ENCODE measurements around the gene ZNF330.
"Not testable (repeated sequence)": the region's sequence is repeated elsewhere in the genome, so short reads cannot be mapped to it uniquely, and the experiment has no call there.

ZNF330 gene

DNA sequence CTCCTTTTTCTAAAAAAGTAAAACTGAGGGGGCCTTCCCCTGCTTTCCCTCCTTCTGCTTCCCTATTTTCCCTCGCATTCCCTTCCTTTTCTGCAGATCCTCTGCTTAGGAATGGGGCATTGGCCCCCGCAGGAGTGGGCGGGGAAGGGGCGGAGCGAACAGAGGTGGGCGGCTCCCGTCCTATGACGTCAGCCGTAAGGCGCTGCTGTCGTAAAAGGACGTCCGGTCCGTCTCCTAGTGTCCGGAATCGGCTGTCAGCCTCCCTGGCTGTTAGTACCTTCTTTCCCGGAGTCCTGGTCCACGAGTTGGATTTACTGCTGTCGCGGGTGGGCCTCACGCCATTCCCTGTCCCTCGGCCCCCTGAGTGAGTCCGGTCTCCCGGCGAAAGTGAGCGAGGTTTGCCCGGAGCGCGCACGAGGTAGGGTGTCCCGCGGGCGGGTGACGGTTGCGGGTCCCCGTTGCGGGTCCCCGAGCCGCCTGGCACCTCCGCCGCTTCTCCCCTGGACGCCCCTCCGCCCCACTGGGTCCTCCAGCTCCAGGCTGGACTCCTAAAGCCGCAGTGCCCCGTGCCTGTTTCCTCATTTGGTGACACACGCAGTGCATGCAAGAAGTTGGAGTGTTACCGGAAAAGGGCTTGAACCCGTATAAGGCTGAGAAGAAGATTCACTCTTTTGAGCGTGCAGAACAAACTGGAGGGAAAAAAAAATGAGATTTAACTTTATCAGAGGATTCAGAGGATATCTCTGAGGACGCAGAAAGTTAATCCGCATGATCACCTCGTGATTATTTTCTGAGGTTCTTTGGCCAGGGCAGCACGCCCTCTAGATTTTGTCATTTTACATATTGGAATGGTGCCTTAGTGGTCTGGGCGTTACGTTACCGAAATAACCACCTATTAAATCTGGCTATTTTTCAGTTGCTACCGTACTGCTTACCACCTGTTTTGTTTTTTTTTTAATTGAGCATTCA is at the start of gene ZNF330:
Gene ZNF330 (plus strand): TSS at position 205 of the 969 bp plus-strand sequence. CDS start 1,477 bp downstream, outside the sequence.
- FAIRE-seq (peak; percentile 96), DNase-seq (ENCODE audit: extremely low spot score, insufficient read length, low read depth) (peak; percentile 77)

DNA sequence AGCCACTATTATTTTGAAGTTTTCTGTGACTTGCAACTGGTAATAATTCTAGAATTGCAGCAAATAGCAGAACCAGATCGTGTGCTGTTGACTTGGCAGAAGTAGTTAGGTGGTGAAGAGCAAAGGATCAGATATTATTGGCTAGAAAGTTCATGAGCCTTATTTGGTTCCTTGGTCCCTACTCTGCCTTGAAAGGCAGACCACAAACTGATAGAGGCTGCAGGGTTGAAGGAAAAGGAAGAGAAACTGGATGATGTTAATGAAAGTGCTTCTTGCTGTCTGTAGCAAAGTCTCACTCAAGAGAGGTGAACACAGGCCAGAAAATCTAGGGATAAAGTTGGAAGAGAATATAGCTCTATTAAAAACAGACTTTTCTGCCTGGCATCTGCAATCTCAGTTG is 46.2 kb upstream of the ZNF330 start:
- DNase-seq (ENCODE audit: extremely low spot score, insufficient read length, low read depth) (no peak), FAIRE-seq (no peak)

DNA sequence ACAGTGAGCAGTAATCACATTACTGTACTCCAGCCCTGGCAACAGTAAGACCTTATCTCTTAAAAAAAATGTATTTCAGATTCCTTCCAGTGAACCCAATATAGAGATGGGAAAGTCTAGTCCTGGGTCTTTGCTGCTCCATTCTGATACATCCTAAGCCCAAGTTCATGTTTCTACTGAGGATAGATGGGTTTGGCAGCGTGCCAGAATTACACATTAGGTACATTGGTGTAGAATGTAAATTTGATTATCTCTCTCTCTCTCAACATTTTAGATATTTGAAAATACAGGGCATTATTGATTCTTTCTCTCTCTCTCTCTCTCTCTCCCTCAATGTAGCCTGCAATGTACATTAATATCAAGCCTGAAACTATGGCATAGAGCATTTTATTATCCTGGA is 43.5 kb upstream of the ZNF330 start:
- FAIRE-seq (no peak), DNase-seq (ENCODE audit: extremely low spot score, insufficient read length, low read depth) (no peak)

DNA sequence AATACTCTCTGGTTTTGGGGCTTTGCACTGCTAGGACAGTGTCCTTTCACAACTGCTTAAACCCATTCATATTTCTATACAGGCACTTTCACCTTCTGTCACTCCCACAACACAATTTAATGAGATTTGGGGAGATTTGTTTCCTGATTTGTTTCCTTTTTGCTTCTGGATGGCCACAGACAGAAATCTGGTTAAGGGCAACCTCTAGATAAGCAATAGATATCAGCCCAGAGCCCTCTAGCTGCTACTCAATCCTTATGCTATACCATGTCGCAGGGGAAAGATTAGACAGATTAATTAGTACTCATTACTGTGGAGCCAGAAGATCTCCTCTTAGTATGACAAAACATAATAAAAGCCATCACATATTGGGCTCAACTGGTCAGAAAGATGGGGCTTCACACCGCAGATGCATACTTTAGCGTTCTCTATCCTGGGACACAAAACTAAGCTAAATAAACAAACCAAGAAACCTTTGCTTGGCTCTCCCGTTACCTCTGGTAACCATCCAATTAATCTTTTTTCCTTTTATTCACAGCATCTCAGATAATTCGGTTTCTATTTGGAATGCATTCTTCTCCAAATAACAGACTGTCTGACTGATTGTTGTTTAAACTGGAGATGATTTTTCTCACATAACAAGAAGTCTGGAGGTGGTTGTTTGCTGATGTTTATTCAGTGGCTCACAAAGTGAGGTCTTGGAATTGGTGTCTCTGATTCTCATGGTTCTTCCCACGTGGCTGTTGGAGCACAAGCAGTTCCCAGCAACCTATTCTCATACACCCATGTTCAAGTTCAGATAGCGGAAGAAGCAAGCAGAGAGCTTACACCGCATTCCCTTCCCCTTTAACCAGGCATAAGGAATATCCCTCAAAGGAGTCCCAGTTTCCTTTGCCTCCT is 41.0 kb upstream of the ZNF330 start:
- DNase-seq (ENCODE audit: extremely low spot score, insufficient read length, low read depth) (no peak), FAIRE-seq (no peak)

DNA sequence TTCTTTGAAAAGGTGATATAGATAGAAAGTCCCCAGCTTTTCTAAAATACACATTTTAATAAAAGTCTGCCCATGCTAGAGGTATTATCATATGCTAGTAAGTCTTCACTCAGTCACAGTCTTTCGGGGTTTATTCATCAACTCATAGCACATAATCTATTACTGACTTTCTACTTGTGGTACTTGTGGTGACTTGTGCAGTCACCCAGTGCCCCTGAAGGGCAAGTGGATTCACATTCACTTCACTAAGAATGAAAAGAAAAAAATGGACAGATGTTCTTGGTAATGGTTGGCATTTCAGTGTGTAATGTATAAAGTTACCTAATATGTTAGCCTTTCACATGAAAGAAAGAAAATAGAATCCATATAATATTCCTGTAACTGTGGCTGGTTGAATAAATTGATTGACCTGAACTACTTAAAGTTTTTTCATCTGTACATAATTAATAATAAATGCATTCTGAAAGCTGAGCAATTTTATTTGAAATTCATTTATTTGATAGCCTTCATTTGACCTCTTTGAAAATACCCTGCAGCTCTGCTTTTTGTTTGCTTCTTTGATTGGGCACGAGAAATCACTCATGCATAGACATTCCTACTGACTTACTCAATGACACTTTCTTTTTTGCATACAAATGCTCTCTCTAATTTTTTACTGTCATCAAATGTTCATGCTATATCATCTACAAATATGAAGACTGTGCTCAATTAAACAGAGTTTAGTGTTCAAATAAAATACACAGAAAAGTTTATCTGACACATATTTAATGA is 39.5 kb upstream of the ZNF330 start:
- FAIRE-seq (no peak), DNase-seq (ENCODE audit: extremely low spot score, insufficient read length, low read depth) (no peak)

DNA sequence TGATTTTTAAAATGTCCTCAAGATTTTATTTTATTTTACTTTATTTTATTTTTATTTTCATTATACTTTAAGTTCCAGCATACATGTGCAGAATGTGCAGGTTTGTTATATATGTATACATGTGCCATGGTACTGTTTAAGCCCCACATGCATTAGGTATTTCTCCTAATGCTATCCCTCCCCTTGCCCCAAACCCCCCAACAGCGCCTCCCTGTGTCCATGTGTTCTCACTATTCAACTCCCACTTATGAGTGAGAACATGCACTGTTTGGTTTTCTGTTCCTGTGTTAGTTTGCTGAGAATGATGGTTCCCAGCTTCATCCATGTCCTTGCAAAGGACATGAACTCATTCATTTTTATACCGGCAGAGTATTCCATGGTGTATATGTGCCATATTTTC is 37.2 kb upstream of the ZNF330 start:
- not testable (repeated sequence) for FAIRE-seq; DNase-seq (ENCODE audit: extremely low spot score, insufficient read length, low read depth)

DNA sequence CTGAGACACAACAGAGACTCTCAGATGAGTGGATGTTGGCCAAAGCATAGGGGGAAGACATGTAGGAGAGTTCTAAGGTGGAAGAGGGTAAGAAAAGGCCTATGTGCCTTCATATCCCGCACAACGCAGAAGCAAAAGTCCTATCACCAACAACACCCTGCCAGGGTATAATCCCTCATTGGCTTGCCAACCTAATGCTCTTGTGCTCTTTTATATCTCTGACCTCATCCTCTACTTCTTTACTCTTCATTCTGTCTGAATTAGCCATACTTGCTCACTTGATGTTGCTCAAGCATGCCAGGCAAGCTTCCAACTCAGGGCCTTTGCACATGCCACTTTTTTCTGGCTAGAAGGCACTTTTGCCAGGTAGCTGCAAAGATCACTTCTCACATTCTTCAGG is 28.1 kb upstream of the ZNF330 start:
- FAIRE-seq (no peak), DNase-seq (ENCODE audit: extremely low spot score, insufficient read length, low read depth) (no peak)

DNA sequence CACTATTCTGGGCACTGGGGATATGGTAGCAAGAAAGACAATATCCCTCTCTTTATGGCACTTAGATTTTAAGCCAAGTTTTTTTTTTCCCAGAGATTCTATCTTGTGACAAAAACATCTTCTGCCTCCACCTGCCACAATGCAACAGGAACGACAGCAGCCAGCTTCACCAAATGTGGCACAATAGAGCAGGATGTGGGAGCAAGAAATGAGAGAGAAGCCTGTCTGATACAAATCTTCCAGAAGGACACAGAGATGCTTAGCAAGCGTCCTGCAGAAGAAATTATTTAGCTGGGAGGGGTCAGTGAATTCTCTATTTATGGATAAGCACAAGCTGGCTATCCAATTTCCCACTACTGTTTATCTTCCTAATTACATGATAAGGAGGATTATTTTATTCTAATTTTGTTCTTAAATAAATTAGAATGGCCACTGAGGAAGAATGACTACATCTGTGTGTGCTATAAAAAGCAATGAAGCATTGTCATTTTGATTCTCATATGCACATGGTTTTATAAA is 27.1 kb upstream of the ZNF330 start:
- no peak for FAIRE-seq

DNA sequence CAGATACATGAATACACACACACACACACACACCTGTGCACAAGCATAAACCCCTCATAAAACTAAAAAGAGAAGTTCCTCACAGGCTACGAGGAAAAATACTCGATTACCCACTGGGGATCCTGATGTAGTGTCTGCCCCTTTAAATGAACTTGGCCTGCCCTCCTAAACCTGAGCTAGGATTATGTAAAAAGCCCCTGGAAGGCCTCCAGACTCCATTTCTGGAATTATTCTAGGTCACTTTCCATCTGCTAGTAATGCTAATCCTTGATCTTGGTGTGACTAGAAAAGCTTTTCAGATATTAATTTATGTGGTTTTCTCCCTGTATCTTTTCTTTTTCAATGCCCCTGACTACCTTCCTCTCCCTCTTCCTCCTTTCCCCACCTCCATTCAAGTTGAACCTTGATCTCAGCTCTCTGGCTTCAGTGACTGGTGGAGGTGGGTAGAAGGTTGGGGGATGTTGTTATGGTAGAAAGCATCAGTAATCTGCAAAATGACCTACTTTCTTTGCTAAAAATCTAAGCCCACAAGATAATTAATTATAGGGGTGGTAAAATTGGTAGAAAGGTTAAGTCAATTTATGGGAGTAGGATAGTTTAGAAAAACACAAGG is 25.5 kb upstream of the ZNF330 start:
- DNase-seq (ENCODE audit: extremely low spot score, insufficient read length, low read depth), result no peak

More for the DNA sequence above, 27.1 kb upstream of the ZNF330 start:
- no peak for DNase-seq (ENCODE audit: extremely low spot score, insufficient read length, low read depth)

DNA sequence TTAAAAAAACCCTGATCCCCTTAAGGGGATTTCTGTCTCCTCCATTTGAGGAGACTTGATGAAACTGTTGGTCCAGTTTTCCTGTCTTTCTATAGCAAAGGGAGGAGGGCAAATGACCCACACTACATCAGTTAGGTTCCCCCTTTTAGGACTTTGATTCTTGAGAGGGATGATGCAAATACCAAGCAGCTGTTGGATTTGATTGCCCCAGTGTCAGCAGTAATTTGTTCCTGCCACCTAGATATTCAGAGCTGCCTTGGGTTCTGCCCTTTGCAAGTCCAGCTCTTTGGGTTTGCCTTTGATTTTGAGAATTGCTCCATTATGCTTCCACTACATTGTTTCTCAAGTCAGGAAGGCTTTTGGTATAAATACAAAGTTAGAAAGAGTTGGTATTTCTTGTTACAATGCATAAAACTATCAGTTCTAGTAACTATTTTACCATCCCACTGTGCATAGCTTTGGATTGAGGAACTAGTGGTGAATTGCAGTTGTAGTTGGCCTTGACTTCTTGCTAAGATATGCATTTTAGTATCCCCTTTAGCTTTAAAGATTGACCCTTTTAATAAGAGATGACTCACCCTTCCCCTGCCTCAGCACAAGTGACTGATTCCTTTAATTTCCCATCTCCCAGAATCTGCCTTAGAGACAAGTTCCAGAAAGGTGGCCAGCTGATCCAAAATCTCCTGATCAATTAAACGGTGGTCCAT is 24.3 kb upstream of the ZNF330 start:
- no peak for FAIRE-seq
- no peak for DNase-seq (ENCODE audit: extremely low spot score, insufficient read length, low read depth)

More for the DNA sequence above, 25.5 kb upstream of the ZNF330 start:
- no peak for FAIRE-seq

DNA sequence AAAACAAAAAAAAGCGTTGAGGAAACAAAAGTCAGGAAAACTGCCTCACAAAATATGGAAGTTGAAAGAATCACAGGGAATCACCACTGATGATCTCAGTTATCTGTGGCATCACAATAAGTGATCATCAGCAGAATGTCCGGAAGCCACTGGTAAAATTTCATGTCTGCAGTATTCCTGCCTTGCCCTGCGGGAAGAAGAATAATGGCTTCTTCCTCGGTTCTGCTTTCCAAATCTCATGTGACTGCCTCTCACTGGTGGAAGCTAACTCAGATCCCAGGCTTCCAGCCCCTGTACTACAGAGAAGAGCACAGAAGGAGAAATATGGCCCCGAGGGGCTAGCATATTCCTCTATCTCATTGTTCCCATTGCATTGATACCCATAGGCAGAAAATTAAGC is 12.7 kb upstream of the ZNF330 start:
- DNase-seq (ENCODE audit: extremely low spot score, insufficient read length, low read depth) (no peak), FAIRE-seq (no peak)

DNA sequence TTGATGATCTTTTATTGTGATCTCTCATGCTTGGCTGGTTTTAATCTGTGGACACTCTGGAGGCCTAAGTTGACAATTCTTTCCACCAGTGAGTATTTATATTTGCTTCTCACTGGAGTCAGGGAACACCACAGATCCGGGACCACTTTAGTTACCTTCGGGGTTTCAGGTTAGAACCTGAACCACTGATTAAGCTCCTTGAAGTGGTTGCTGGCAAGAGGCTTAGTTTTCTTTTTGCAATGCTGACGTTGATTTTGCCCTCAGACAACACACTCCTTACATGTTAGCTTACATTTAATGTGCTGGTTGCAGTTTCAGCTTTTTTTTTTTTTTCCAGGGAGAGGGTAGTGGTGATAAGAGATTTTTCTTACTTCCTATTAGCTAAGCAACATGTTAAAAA is 10.5 kb upstream of the ZNF330 start:
- FAIRE-seq, result no peak
- DNase-seq (ENCODE audit: extremely low spot score, insufficient read length, low read depth), result no peak

DNA sequence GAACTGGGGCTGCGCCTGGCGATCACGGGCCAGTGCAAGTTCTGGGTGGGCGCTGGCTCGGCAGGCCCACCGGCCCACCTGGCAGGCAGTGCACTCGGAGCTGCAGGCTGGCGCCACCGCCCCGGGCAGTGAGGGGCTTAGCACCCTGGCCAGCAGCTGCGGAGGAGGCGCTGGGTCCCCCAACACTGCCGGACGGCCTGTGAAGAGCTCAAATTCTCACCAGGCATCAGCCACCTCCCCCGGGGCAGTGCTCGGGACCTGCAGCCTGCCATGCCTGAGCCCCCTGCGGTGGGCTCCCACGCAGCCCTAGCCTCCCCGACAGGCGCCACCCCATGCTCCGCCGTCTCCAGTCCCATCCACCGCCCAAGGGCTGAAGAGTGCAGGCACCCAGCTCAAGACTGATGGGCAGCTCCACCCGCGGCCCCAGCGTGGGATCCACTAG is 7.1 kb upstream of the ZNF330 start:
- DNase-seq (ENCODE audit: extremely low spot score, insufficient read length, low read depth) (no peak), FAIRE-seq (no peak)

DNA sequence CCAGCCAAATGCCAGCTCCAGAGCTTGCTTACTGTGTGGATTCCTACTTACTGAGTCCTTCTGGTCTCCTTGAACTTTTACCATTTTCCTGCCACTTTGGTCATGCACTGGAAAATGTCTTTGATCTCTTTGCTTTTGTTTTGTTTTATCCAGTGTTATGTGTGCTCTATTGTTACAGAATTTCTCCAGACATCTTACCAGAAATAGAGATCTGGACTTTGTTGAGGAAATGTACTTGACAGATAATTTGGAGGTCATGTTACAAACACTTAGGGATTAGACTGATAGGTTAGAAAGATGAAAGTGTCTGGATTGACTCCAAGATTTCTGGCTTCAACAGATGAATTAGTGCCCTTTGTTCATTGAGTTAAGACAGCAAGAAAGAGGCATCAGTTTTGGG is 5.7 kb upstream of the ZNF330 start:
- DNase-seq (ENCODE audit: extremely low spot score, insufficient read length, low read depth) (no peak), FAIRE-seq (no peak)

DNA sequence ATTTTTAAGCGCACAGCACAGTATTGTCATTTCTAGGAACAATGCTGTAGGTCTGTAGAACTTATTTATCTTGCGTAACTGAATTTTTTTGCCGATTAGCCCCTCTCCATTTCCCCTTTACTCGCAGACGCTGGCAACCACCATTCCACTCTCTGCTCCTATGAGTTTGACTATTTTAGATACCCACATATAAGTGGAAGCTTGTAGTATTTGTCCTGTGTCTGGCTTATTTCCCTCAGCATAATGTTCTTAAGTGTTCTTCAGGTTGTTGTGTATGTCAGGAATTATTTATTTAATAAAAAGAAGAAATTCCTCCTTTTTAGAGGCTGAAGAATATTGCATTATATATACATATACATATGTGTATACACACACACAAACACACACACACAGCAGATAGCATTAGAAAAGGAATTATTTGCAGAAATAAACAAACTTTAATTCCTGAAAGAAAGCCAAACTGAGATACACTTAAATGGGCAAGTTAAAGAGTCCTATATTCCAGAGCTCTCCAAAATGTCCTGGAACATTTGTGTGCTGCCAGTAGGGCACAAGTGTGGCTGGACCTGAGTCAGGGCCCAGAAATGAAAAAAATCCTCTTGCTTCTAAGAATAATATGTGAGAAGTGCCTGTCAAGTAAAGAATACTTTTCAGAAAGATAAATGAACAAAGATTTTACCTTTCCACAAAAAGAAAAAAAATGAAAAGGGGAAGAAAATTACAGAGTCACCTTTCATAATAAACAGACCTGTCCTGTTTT is 4.5 kb upstream of the ZNF330 start:
- no peak for FAIRE-seq
- no peak for DNase-seq (ENCODE audit: extremely low spot score, insufficient read length, low read depth)

DNA sequence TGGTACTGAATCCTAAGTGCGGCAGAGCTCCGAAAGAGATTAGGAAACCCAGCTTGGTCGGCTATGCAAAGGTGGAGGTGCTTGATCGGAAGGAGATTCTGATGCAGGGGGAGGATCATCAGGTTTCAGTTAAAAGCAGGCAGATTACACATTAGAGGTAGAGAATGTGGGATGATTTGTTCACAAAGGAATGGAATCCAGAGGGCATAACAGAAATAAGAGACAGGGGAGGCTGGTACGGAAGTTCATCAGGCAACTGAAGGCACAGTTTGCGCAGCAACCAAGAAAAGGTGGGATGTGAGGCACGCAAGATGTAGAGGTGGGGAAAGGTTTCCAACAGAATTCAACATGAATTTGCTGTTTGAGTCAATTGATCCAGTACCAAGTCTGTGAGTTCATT is 424 bp upstream of the ZNF330 start:
- DNase-seq (ENCODE audit: extremely low spot score, insufficient read length, low read depth) (no peak), FAIRE-seq (no peak)

DNA sequence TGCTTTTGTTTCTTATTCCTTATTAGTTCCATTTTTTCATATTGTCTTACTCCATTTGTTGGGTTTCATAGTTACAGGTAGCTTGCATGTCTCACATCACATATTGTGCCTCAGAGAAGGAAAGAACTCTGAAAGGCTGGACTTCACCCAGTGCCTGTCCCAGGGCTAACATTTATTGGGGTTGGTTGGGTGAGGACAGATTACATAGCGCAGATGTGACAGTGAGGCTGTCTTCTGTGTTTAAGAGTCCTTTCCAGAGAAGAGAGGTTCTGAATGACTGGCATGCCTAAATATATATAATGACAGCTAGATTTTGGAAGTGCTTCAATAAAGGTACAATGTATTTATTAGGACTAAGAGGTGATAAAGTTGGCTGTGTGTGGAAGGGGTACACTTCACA is 2.7 kb downstream of the ZNF330 start:
- DNase-seq (ENCODE audit: extremely low spot score, insufficient read length, low read depth) (no peak), FAIRE-seq (no peak)

DNA sequence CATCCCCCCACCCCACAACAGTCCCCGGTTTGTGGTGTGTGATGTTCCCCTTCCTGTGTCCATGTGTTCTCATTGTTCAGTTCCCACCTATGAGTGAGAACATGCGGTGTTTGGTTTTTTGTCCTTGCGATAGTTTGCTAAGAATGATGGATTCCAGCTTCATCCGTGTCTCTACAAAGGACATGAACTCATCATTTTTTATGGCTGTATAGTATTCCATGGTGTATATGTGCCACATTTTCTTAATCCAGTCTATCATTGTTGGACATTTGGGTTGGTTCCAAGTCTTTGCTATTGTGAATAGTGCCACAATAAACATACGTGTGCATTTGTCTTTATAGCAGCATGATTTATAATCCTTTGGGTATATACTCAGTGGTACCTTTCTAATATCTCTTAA is 6.6 kb downstream of the ZNF330 start:
- DNase-seq (ENCODE audit: extremely low spot score, insufficient read length, low read depth); FAIRE-seq: not testable (repeated sequence)
